CD4-positive, alpha-beta T cell treated with Interleukin-21 for 1 hour (primary cell): ENCODE measurements around the gene NOSTRIN.
"Not testable (repeated sequence)": the region's sequence is repeated elsewhere in the genome, so short reads cannot be mapped to it uniquely, and the experiment has no call there.

Source experiments
- DNase-seq: peaks from one replicate; pipeline ENCODE4 v3.0.0-alpha.2; 2020

Gene NOSTRIN

DNA sequence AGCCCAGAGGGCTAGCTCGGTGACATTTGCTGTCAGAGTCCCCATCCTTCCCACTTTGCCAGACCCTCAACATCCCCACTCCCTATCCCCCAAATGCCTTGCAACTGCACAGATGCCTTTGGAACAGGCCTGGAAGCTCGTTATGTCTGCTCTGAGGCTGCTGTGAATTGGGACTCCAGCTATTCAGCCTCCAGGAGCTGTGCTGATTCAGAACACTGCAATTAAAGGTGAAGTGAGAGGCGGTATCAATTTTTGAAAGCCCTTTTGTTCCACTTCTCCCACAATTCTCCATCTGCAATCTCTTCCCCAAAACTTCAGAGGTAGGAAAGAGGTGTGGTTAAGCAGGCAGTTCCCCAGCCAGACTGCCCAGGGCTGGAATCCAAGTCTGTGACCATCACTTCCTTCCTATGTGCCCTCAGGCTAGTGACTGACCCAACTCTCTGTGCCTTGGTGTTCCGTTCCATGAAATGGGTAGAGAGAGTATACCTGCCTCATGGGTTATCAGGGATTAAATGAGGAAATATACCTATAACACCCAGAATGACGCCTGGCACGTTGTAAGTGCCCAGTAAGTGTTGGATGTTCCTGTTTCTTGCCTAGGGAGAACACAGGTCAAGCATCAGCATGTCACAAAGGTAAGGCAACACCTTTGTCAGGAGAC is 17.5 kb downstream of the NOSTRIN start:
- DNase-seq: no peak

DNA sequence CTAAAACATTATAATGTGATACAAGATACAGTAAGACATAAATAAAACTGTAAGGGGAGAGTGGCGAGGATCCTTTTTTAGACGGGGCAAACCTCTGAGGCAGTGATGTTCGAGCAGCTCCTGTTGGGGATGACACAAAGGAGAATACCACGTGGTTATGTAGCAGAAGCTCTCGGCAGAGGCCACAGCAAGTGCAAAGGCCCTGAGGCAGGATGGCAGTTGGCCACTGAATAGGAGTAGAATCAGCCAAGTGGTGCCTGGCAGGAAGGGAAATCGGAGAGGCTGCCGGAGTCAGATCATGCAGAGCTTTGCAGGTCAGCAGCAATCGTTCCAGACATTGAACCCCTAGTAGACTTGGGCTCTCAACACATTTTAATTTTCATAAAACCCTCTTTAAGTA is 19.1 kb downstream of the NOSTRIN start:
- DNase-seq: no peak

DNA sequence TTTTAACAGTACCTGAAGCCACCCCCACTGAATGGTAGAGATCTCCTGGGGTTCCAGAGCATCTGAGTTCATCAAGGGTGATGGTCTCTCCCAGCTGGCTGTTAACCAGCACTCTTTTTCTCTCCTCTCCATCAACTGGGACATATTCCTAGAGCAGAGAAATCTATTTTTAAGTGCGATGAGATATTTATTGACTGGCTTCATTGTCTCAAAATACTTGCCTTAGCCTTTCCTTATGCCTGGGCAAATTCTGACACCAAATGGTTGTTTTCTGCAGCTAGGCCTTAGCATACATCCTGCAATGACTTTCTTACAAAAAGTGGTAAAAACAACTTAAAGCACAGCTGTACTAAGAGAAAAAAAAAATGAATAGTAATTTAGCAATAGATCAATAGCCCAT is 19.6 kb downstream of the NOSTRIN start:
- DNase-seq: no peak

DNA sequence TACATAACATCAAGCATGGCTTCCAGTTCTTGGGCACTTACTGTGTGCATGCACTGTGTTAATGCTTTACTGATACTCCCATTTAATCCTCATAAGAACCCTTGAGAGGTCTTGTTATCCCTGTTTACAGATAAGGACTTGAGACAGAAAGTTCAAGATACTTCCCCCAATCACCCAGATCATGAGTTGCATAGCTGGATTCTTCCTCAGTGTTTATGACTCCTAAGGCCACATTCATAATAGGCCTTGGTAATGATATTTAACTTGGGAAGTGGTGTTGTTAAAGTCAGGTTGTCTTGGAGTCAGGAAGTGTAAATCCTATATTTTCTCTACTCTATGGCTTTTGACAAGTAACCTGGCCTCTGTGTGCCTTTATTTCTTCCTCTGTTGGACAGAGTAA is 22.7 kb downstream of the NOSTRIN start:
- no peak for DNase-seq

DNA sequence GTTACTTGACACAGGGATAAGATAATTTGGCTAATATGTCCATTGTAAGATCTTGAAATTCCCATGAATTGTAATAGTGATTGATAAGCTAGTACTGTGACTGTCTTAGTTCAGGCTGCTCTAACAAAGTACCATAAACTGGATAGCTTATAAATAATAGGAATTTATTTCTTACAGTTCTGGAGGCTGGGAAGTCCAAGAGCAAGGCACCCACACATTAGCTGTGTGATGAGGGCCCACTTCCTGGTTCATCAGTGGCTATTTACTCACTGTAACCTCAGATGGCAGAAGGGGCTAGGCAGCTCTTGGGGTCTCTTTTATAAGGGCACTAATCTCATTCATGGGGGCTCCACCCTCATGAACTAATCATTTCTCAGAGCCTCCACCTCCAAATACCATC is 28.5 kb downstream of the NOSTRIN start:
- no peak for DNase-seq

DNA sequence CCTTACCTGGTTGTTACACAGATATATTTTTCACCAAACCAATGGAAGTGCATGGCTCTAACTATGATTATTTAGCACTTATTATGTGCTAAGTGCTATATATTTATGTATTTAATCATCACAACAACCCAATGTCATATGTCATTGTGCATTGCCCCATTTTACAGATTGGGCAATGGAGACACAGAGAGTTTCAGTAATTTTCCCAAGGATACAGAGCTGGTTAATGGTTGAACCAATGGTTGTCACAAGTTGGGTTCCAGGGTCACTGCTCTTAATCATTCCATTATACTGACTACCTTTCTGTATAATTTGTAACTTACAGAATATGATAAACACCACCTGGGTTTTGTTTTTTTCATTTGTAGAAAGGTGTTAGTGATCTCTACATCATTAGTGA is 29.2 kb downstream of the NOSTRIN start:
- DNase-seq: no peak

DNA sequence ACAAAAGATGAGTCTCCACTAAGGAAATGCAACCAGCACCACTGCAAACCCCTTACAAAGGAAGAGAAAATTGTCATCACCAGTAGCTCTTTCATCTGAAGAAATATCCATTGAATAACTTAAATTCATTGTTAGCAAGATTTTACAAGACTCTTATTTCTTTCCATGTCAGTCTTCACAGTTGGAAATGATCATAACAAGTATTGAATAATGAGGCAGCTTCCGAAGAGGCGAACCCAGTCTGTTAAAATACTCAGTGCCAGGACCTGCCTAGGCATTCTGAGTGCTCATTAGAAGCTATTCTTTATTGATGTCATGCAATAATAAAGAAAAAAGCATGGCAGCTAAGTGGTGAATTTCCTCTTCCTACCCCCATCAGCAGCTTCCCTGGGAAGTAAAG is 33.5 kb downstream of the NOSTRIN start:
- no peak for DNase-seq

DNA sequence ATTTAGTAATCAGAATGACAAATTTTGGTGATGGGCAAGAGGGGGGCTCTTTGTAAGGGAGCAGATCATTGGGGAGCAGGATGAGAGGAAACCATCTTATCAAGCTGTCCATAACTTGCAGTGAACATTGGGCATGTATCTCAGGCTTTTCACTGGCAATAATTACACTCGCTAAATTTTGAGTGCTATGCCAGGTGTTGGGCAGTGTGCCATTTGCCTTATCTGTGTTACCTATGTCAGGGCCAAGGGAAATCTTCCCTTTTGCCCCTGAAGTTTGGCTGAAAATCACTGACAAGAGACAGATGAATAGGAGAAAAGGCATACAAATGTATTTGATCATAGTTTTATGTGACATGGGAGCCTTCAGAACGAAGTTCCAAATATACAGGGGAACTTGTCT is 39.0 kb downstream of the NOSTRIN start:
- no peak for DNase-seq

DNA sequence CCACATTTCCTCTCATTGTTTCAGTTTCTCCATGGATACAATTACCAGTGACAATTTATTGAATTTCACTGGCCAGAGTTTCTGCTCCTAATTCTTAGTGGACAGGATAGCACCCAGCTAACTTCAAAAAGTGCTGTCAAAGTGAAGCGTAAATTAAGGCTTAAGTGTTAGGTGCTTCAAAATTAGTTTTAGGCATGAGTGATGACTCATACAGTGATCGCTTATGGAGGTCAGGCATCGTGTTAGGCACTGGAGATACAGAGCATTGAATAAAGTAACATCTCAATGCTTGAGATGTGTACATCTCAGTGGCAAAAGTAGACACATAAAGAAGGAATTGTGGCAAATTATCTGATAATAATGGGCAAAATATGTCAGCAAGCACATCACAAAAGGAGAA is 40.8 kb downstream of the NOSTRIN start:
- no peak for DNase-seq

DNA sequence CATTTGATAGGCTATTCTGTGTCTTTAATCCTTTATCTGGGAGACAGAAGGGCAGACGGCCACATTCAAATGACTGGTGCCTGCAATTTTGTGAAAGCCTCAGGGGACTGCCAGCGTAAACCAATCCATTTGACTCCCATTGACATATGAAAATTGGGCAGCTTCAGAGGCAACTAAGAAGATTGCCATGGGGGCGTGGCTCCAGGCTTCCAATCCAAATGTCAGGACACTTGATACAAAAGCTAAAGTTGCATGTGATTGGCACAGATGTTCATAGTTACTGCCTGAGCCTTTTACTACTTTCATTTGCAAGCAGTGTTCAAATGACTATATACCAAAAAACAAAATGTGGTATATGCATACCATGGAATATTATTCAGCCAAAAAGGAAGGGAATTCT is 45.8 kb downstream of the NOSTRIN start:
- DNase-seq: no peak

DNA sequence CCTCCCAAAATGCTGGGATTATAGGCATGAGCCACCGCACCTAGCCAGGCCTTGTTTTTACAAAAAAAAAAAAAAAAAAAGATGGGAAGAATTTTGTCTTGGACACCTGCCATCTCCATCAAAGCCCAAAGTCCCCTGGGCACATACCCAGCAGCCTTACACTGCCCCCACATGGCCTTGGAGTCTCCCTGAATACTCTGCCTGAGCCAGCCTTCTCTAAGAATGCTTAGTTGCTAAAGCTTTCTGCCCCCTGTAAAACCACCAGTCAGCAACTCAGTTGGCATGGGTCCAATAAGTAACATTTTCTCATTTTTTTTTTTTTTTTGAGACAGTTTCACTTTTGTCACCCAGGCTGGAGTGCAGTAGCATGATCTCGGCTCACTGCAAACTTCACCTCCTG is 47.2 kb downstream of the NOSTRIN start:
- DNase-seq: peak; percentile 1

DNA sequence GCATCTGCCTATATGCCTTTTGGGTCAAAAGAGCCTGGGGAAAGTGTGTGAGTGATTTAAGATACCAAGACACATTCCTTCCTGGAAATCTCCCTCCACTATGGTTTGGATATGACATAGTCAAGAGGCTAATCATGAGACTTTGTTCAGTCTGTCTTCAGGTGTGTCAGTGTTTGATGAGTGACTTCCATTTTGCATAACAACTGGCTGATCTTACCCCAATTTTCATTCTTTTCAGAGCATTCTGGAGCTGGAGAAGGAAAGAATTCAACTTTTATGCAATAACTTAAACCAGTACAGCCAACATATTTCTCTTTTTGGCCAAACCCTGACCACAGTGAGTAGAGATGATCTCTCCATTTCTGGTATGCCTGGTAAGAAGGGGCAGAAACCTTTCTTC is 48.4 kb downstream of the NOSTRIN start:
- no peak for DNase-seq

DNA sequence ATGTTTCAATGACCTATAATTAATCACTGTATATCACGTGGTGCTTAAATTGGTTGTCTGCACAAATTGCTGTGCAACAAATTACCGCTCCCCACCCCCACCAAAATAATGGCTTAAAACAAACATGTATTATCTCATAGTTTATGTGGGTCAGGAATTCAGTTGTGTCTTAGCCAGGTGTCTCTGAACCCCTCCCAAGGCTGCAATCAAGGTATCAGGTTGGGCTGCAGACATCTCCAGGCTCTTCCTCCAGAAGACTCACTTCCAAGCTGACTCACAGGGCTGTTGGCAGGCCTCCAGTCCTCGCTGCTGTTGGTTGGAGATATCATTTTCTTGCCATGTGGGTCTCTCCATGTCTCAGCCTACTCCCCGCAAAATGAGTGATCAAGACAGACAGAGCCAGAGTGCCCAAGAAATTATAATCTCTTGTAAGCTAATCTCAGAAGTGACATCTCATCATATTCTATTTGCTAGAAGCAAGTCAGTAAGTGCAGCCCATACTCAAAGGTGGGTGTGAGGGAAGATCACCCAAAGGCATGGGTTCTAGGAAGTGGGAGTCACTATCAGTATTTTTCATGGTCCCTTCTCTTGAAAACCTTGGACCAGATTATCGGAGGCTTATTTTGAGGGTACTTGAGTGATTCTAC is 49.4 kb downstream of the NOSTRIN start:
- DNase-seq: no peak

DNA sequence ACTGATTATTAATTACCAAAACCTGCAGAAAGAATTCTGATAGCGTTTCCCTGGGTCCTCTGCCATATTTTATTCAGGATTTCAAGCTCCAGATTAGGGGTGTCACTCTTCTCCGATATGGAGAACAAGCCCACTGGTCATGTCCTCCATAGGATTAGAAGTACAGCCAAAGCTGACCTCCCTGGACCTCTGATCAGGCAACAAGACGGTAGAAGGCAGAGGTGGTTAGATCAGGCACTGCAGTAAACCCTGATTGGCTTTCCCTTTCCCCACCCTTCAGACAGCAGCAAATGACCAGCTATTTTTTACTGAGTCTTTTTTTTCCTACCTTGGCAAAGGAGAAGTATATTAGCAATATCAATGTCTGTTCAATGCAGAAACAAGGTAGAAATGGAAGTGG is 50.0 kb downstream of the NOSTRIN start:
- no peak for DNase-seq

DNA sequence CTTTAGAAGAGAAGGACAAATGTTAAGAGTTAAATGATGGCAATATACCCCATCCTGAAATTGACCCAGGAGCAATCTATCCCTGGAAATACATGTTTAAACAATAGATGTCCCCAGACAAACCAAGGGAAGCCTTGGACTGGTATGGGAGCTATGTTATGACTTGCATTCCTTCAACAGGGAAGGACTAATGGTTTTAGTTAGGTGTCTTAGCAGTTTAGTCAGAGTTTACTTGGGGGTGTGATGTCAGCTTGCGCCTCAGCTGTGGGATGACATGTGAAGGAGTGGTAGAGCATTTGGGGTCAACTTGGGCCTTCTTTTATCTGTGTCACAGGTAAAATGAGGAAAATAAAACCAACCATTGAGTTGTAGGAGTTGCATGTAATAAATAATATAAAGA is 51.0 kb downstream of the NOSTRIN start:
- no peak for DNase-seq

DNA sequence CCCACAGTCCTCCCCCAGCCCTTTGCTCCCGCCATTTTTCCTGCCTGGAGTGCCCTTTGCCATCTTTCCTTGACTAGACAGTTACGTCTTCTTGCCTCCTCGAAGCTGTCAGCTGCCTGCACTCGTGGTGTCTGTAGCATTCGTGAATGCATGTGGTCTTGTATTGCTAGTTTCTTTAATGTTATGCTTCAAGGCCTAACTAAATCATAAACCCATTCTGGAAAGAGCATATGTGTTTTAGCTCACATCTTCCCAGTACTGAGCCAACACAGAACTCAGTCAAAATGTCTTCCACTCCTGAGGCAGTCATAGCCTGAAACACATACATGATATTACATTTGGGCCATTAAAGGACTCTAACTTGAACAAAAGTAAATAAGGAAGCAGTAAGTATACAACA is 52.2 kb downstream of the NOSTRIN start:
- DNase-seq: no peak

DNA sequence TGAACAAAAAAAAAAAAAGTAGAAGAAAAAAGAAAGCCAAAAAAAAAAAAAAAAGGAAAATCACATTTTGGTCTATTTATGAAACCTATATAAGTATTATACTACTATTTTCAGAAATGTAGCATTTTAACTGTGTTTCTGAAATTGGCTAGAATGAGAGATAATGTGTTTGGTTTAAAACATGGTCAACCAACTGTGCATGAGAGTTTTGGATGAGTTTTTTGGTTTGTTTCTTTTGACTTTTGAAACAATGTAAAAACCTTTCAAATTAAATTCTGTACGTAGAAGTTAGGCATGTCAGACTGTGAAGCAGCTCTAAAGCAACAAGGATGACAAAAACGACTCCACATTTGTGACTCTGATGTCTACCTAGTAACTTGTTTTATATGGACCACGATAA is 53.2 kb downstream of the NOSTRIN start:
- DNase-seq: no peak

DNA sequence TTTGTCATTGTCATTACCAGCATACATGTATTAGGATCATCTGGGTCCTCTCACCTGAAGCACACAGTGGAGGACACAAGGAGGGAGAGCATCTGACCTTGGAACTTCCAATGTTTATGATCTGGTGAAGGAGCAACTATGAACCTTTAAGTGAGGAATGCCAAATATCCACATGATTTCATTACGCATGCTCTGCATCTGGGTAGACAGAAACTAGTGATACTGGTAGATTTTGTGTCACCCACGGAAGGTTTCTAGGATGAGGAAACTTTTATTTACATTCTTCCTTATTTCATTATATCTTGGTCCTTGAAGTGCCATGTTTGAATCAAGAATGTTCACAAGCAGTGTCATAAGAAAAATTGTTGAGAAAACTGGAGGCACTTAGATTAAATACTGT is 55.7 kb downstream of the NOSTRIN start:
- no peak for DNase-seq

DNA sequence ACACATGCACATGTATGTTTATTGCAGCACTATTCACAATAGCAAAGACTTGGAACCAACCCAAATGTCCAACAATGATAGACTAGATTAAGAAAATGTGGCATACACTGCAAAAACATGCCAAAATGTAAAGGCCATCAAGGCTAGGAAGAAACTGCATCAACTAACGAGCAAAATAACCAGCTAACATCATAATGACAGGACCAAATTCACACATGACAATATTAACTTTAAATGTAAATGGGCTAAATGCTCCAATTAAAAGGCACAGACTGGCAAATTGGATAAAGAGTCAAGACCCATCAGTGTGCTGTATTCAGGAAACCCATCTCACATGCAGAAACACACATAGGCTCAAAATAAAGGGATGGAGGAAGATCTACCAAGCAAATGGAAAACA is 64.7 kb downstream of the NOSTRIN start:
- DNase-seq: not testable (repeated sequence)

DNA sequence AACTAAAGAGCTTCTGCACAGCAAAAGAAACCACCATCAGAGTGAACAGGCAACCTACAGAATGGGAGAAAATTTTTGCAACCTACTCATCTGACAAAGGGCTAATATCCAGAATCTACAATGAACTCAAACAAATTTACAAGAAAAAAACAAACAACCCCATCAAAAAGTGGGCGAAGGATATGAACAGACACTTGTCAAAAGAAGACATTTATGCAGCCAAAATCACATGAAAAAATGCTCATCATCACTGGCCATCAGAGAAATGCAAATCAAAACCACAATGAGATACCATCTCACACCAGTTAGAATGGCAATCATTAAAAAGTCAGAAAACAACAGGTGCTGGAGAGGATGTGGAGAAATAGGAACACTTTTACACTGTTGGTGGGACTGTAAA is 67.9 kb downstream of the NOSTRIN start:
- DNase-seq: not testable (repeated sequence)

DNA sequence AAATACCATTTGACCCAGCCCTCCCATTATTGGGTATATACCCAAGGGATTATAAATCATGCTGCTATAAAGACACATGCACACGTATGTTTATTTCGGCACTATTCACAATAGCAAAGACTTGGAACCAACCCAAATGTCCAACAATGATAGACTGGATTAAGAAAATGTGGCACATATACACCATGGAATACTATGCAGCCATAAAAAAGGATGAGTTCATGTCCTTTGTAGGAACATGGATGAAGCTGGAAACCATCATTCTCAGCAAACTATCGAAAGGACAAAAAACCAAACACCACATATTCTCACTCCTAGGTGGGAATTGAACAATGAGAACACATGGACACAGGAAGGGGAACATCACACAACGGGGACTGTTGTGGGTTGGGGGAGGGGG is 68.4 kb downstream of the NOSTRIN start:
- not testable (repeated sequence) for DNase-seq

DNA sequence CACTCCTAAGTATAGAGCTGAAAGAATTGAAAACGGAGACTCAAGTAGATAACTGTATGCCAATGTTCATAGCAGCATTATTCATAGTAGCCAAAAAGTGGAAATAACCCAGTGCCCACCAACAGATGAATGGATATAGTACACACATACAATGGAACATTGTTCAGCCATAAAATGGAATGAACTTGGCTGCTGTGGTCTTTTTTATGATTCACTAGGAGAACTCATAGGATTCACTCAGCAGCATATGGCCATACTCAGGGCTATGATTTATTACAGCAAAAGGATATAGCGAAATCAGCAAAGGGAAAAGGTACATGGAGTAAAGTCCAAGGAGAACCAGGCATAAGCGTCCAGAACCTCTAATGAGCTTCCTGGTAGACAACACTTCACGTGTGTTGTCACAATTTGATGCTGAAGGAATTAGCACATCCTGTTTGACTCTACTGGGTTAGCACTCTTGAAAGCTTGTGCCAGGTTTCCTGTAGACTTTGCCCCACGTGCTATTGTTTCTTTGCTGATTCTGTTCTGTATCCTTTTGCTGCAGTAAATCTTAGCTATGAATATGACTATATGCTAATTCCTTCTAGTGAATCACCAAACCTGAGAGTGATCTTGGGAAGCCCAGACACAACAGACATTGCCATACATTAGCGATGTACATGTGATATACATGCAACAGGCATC is 72.1 kb downstream of the NOSTRIN start:
- no peak for DNase-seq

DNA sequence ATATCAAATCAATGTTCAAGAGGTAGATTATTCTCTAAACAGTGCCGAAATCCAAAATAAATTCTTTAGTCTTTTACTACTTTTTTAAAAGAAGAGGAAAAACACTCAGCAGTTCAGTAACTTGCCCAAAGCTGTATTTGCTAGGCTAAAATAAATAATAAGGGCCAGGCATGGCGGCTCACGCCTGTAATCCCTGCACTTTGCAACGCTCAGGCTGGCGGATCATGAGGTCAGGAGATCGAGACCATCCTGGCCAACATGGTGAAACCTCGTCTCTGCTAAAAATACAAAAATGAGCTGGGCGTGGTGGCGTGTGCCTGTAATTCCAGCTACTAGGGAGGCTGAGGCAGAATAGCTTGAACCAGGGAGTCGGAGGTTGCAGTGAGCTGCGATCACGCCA is 79.7 kb downstream of the NOSTRIN start:
- DNase-seq: not testable (repeated sequence)

DNA sequence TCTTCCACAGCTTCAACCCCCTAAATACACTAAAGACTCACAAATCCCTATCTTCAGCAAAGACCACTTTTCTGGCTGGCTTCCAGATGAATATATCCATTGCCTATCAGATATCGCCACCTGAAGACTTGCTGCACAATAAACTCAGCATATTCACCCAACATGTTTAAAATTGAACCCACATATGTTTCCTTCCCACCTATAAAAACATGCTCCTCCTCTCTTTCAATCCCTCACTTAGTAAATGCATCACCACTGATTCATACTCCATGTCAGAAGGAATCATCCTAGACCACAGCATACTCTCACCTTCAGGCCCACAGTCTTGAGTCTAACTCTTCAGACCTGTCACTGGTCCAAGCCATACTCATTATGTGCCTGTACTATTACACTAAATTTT is 82.5 kb downstream of the NOSTRIN start:
- DNase-seq: no peak

DNA sequence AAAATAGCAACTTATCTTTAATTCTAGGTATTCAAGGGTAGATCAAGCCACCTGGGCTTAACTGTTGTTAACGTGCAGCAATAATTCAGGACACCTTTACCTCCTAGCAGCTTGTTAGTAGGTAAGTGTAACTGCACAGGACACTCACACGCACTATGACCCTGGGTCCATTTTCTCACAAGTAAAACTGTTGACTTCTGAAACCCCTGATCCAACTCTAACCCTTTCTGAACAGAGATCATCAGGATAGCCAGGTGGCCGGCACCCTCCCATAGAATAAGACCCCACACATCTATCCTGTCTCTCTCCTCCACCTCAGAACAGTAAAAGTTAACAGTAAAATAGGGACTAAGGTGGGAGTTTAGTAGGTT is 87.2 kb downstream of the NOSTRIN start:
- no peak for DNase-seq
